OCI-LY7 (cell line): ENCODE results near the gene TRMT10A. TPM values are rescaled to one million over a fixed set of nuclear protein-coding genes. Genes with fewer than 3 reads are reported as not detected.

Experiments used
- BruUV-seq: library from RNA; stranded (reverse); fragments of 400-500 nt; replicated peaks from 2 replicates; lab custom pipeline; 2021; lab: Mats Ljungman, UMichigan
- CTCF ChIA-PET: fragments of 300-600 bp; sonication (Branson Sonifier 250); formaldehyde crosslinking; loops from one replicate; lab custom pipeline; 2022; ENCODE audit warnings: antibody characterized with exemption; ENCODE audit not compliant: unreplicated experiment; lab: Charles Lee
- POLR2A ChIA-PET: fragments of 300-600 bp; sonication (Branson Sonifier 250); formaldehyde crosslinking; loops from one replicate; lab custom pipeline; 2022; ENCODE audit warnings: antibody characterized with exemption; lab: Charles Lee
- DNase-seq: peaks from one replicate; pipeline ENCODE4 v3.0.0-alpha.2; 2015; ENCODE audit warnings: low spot score
- H2AFZ ChIP-seq: fragments of 200-600 bp; sonication (generic), shearing (Covaris generic); 2 replicates; pipeline ENCODE4 v1.6.1; 2014; ENCODE audit warnings: mild to moderate bottlenecking, antibody characterized with exemption, low read length, moderate library complexity
- H3K27ac ChIP-seq: fragments of 200-600 bp; sonication (generic); 2 replicates; pipeline ENCODE4 v1.5.1; 2014; ENCODE audit warnings: mixed run types, low read depth, mild to moderate bottlenecking, moderate library complexity, low read length, inconsistent platforms; ENCODE audit not compliant: poor library complexity, severe bottlenecking
- H3K36me3 ChIP-seq: fragments of 200-600 bp; sonication (generic); 2 replicates; pipeline ENCODE4 v1.6.1; 2014; ENCODE audit warnings: mild to moderate bottlenecking, antibody characterized with exemption, low read length, moderate library complexity, mixed read lengths; ENCODE audit not compliant: insufficient read depth
- H3K4me1 ChIP-seq: fragments of 200-600 bp; sonication (generic); 2 replicates; pipeline ENCODE4 v1.5.1; 2014; ENCODE audit warnings: mild to moderate bottlenecking, low read length; ENCODE audit not compliant: insufficient read depth, poor library complexity, severe bottlenecking
- H3K4me2 ChIP-seq: fragments of 200-600 bp; sonication (generic); 2 replicates; pipeline ENCODE4 v1.6.1; 2014; ENCODE audit warnings: mild to moderate bottlenecking, low read length
- H3K4me3 ChIP-seq: fragments of 200-600 bp; sonication (generic); 2 replicates; pipeline ENCODE4 v1.5.1; 2014; ENCODE audit warnings: mild to moderate bottlenecking, low read depth, low read length; ENCODE audit not compliant: poor library complexity, severe bottlenecking
- H3K79me2 ChIP-seq: fragments of 200-600 bp; sonication (generic); 2 replicates; pipeline ENCODE4 v1.6.1; 2016; ENCODE audit warnings: low read depth, mild to moderate bottlenecking, low read length, moderate library complexity, mixed read lengths; ENCODE audit not compliant: insufficient read depth
- H3K9me2 ChIP-seq: fragments of 200-600 bp; sonication (generic); 2 replicates; pipeline ENCODE4 v1.6.1; 2016; ENCODE audit warnings: mild to moderate bottlenecking, low read length, mixed read lengths; ENCODE audit not compliant: insufficient read depth
- H3K9me3 ChIP-seq: fragments of 200-600 bp; sonication (generic); 2 replicates; pipeline ENCODE4 v1.6.1; 2014; ENCODE audit warnings: mild to moderate bottlenecking, mixed run types, low read length, mixed read lengths
- H4K20me1 ChIP-seq: fragments of 200-600 bp; sonication (generic); 2 replicates; pipeline ENCODE4 v1.6.1; 2014; ENCODE audit warnings: mild to moderate bottlenecking, antibody characterized with exemption, low read length, moderate library complexity, mixed read lengths; ENCODE audit not compliant: insufficient read depth
- EZH2phosphoT487 ChIP-seq: fragments of 200-600 bp; sonication (generic); IDR thresholded peaks from 2 replicates; pipeline ENCODE4 v1.6.1; 2018; ENCODE audit warnings: low read depth, borderline replicate concordance, mild to moderate bottlenecking, mixed run types, antibody characterized with exemption, low read length, moderate library complexity, mixed read lengths
- intact Hi-C: fragments of 100-400 bp; cut with micrococcal nuclease; formaldehyde crosslinking; loops from one replicate; pipeline ENCODE4 v1.10.0; 2022; ENCODE audit not compliant: unreplicated experiment
- total RNA-seq, 2 experiments: library from RNA; depleted of rRNA in 1 of 2; stranded (reverse); fragments of >200 nt in 1 of 2; shearing (Covaris generic) in 1 of 2; gene quantifications; 2 replicates each; pipeline ENCODE4 v1.2.3, GENCODE V29; 2014 to 2022
- TF ChIP-seq, protein P1 (sequence below): fragments of 200-600 bp; sonication (generic); conservative IDR thresholded peaks from 2 replicates; pipeline ENCODE4 v1.5.1; 2014; ENCODE audit warnings: mild to moderate bottlenecking, antibody characterized with exemption, low read length, moderate library complexity, mixed read lengths

Gene TRMT10A
- total RNA-seq, 2 experiments from 2014 or later, result 7.9 to 18.8 TPM

DNA sequence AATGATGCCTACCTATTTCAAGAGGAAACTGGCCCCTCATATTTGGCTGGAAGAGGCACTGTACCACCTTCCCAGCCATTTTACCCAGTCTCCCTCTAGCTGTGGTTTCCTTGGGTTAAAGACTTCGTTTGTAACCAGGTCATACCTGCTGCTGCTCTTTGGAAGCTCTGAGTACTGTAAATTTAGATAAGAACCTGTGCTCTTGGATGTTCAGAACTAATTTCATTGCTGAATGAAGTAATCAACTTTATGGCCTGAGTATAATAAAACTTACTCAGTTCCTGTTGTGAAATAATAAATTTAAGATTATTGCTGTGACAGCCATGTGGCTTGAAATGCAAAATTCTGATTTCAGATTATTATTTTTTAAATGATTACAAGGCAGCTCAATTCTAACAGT lies 23.0 kb upstream of the TRMT10A start:
- Histone ChIP-seq H4K20me1 (no peaks in the 10 kb centered on the region), H3K4me2 (no peak overlapping the region), H3K9me3 (no peaks in the 10 kb centered on the region), H2AFZ (no peak overlapping the region), H3K9me2 (no peaks in the 10 kb centered on the region), H3K79me2 (no peaks in the 10 kb centered on the region), H3K4me1 (no peaks in the 10 kb centered on the region), H3K36me3 (no peaks in the 10 kb centered on the region), H3K4me3 (no peak overlapping the region), H3K27ac (no peak overlapping the region)
- ChIA-PET CTCF (no interaction called here), POLR2A (interaction anchor here (1.4 kb wide), 1 partner anchor 17 kb away, joined by 5 read pairs; no protein-coding TSS in a partner anchor)
- no peak for DNase-seq
- no peak for TF ChIP-seq EZH2phosphoT487
- TF ChIP-seq, protein P1, sequence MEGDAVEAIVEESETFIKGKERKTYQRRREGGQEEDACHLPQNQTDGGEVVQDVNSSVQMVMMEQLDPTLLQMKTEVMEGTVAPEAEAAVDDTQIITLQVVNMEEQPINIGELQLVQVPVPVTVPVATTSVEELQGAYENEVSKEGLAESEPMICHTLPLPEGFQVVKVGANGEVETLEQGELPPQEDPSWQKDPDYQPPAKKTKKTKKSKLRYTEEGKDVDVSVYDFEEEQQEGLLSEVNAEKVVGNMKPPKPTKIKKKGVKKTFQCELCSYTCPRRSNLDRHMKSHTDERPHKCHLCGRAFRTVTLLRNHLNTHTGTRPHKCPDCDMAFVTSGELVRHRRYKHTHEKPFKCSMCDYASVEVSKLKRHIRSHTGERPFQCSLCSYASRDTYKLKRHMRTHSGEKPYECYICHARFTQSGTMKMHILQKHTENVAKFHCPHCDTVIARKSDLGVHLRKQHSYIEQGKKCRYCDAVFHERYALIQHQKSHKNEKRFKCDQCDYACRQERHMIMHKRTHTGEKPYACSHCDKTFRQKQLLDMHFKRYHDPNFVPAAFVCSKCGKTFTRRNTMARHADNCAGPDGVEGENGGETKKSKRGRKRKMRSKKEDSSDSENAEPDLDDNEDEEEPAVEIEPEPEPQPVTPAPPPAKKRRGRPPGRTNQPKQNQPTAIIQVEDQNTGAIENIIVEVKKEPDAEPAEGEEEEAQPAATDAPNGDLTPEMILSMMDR, result no peak
- intact Hi-C loops, result no loop called here
- BruUV-seq, result no TSS peak

DNA sequence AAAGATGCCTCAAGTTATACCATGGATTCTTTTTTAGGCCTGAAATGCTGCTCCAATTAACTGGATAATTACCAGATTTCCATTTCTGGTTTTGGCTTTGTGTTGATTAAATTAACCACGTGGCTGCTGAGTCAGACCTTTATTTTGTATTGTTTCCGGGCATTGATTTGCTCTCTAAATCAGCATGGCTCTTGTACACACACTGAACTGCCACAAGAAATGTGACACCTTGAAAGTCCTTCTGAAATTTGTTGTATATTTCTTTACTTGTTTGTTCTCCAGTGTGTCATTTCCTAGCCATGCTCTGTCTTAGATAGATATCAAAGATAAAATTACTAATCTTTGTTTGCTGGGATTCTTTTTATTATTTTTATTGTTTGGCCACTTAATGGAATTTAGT lies 22.5 kb upstream of the TRMT10A start:
- Histone ChIP-seq H2AFZ (no peak overlapping the region), H3K79me2 (no peaks in the 10 kb centered on the region), H3K4me2 (no peak overlapping the region), H3K36me3 (no peaks in the 10 kb centered on the region), H4K20me1 (no peaks in the 10 kb centered on the region), H3K4me1 (no peaks in the 10 kb centered on the region), H3K9me2 (no peaks in the 10 kb centered on the region), H3K27ac (no peak overlapping the region), H3K4me3 (no peak overlapping the region), H3K9me3 (no peaks in the 10 kb centered on the region)
- intact Hi-C loops, result no loop called here
- BruUV-seq, result no TSS peak
- TF ChIP-seq EZH2phosphoT487, result no peak
- TF ChIP-seq, protein P1, result no peak
- no peak for DNase-seq
- CTCF ChIA-PET, result no interaction called here
- POLR2A ChIA-PET, result no interaction called here

GRCh38 chr4:99585516-99585915 lies 21.7 kb upstream of the TRMT10A start:
- H2AFZ ChIP-seq, result no peak overlapping the region
- H4K20me1 ChIP-seq, result no peaks in the 10 kb centered on the region
- no peak overlapping the region for H3K4me2 ChIP-seq
- intact Hi-C loops, result no loop called here
- BruUV-seq, result no TSS peak
- H3K9me3 ChIP-seq, result no peaks in the 10 kb centered on the region
- H3K4me1 ChIP-seq, result no peaks in the 10 kb centered on the region
- no peaks in the 10 kb centered on the region for H3K36me3 ChIP-seq
- H3K4me3 ChIP-seq, result no peak overlapping the region
- no peak for DNase-seq
- no peaks in the 10 kb centered on the region for H3K79me2 ChIP-seq
- no peak for TF ChIP-seq EZH2phosphoT487
- TF ChIP-seq, protein P1, result no peak
- no peak overlapping the region for H3K27ac ChIP-seq
- ChIA-PET POLR2A (interaction anchor here (0.7 kb wide), 1 partner anchor 19 kb away, joined by 3 read pairs; no protein-coding TSS in a partner anchor), CTCF (no interaction called here)
- H3K9me2 ChIP-seq, result no peaks in the 10 kb centered on the region
